NB4 (cell line): Measurements from ENCODE around the gene EIF4E3.

Experiments
- TF ChIP-seq, protein P1 (sequence below): IDR thresholded peaks from one replicate; pipeline ENCODE4 v1.5.1; 2012; ENCODE audit warnings: low read depth, low read length
- TF ChIP-seq, protein P2 (sequence below): IDR thresholded peaks from 2 replicates; pipeline ENCODE4 v1.6.1; 2011; ENCODE audit warnings: low read depth, low read length

DNA sequence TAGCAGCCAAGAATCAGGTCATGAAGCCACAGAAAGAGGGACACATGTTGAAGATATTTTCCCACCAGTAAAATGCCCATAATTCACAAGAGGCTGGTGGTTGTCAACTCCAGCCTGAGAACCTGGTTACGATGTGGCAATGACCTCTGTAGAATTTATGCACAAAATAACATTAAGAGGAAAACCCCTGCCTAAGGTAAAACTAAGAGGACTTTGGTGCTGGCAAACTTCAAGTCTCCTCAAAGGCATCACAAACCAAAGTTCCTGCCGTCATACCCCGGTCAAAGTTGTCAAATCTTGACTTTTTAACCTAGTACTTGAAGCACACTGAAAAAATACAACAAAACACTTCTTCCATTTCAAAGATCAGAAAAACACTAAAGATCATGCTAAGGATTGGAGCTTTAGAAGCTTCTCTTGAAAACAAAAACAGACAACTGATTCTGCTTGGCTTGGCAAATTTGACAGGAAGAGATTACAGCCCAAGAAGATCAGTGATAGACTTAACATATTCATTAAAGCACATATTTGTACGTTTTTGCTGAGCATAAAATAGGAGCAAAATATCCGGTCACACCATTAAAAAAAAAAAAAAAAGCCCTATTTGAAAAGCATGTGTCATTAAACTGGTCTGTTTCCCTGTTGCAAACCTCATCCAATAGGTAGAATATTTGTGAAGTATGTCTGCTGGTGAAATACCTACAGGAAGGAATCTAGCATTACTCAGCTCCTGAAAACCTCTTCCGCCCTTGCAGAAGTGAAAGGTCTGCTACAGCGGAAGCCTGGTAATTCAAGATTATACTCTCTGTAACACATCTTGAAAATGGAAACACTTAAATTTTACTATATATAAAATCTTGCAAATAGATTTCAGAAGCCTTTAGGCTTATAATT lies 22.8 kb downstream of the EIF4E3 start:
- TF ChIP-seq, protein P1, sequence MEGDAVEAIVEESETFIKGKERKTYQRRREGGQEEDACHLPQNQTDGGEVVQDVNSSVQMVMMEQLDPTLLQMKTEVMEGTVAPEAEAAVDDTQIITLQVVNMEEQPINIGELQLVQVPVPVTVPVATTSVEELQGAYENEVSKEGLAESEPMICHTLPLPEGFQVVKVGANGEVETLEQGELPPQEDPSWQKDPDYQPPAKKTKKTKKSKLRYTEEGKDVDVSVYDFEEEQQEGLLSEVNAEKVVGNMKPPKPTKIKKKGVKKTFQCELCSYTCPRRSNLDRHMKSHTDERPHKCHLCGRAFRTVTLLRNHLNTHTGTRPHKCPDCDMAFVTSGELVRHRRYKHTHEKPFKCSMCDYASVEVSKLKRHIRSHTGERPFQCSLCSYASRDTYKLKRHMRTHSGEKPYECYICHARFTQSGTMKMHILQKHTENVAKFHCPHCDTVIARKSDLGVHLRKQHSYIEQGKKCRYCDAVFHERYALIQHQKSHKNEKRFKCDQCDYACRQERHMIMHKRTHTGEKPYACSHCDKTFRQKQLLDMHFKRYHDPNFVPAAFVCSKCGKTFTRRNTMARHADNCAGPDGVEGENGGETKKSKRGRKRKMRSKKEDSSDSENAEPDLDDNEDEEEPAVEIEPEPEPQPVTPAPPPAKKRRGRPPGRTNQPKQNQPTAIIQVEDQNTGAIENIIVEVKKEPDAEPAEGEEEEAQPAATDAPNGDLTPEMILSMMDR = no peak
- TF ChIP-seq, protein P2, sequence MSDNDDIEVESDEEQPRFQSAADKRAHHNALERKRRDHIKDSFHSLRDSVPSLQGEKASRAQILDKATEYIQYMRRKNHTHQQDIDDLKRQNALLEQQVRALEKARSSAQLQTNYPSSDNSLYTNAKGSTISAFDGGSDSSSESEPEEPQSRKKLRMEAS = no peak
